GM19239 (cell line): Measurements from ENCODE around the gene RABL2B.

Source experiments
- DNase-seq: peaks from one replicate; pipeline ENCODE4 v3.0.0; 2011; ENCODE audit warnings: low spot score; ENCODE audit not compliant: insufficient read length
- FAIRE-seq: peaks from 2 replicates; lab custom pipeline; 2011; peaks lifted over from hg19 to GRCh38; lab: Jason Lieb, UNC

RABL2B gene

GRCh38 chr22:50724616-50725015, 58.8 kb downstream of the RABL2B start:
- FAIRE-seq (no peak), DNase-seq (no peak)

- FAIRE-seq (no peak), DNase-seq (no peak)
Measured at GRCh38 chr22:50723991-50724390, 59.4 kb downstream of the RABL2B start.

GRCh38 chr22:50722716-50723428, 60.6 kb downstream of the RABL2B start:
- DNase-seq (no peak), FAIRE-seq (no peak)

GRCh38 chr22:50722048-50722701, 61.3 kb downstream of the RABL2B start:
- FAIRE-seq (no peak), DNase-seq (no peak)

- DNase-seq (no peak), FAIRE-seq (no peak)
Measured at GRCh38 chr22:50721257-50721844, 62.1 kb downstream of the RABL2B start.

GRCh38 chr22:50720301-50721256, 62.9 kb downstream of the RABL2B start:
- no peak for FAIRE-seq
- no peak for DNase-seq

GRCh38 chr22:50719814-50720300, 63.6 kb downstream of the RABL2B start:
- FAIRE-seq (no peak), DNase-seq (no peak)

GRCh38 chr22:50718352-50718709, 65.1 kb downstream of the RABL2B start:
- DNase-seq: no peak
- no peak for FAIRE-seq

GRCh38 chr22:50717709-50718351, 65.6 kb downstream of the RABL2B start:
- FAIRE-seq: no peak
- no peak for DNase-seq
